ENCODE data around the gene BEND6.

- TF ChIP-seq CTCF (IDR thresholded peaks at IDR 0.05; ENCODE audit: low read depth, low read length) (no peak), EZH2phosphoT487 (IDR thresholded peaks at IDR 0.05; ENCODE audit: low read depth) (no peak)
Measured at GRCh38 chr6:56988145-56988544, 33.2 kb downstream of the BEND6 start.
